CD4-positive, alpha-beta memory T cell (primary cell): ENCODE results near the gene USP6NL. TPM values are rescaled to one million over a fixed set of nuclear protein-coding genes. Genes with fewer than 3 reads are reported as not detected.
A peak's percentile ranks its signal among the peaks of the same experiment; 100 is the strongest.

Experiments used
- CTCF ChIA-PET: fragments of 350-600 bp; sonication (Branson Sonifier 250); formaldehyde crosslinking; loops from one replicate; lab custom pipeline; 2021; ENCODE audit warnings: inconsistent platforms; ENCODE audit not compliant: partially characterized antibody; lab: Charles Lee
- POLR2A ChIA-PET: fragments of 350-600 bp; sonication (Branson Sonifier 250); formaldehyde crosslinking; loops from one replicate; lab custom pipeline; 2021; ENCODE audit not compliant: partially characterized antibody; lab: Charles Lee
- DNase-seq, 5 donors: peaks; one replicate each; pipeline versions ENCODE4 v3.0.0 to v3.0.0-alpha.2; 2020 to 2022; ENCODE audit warnings: mixed read lengths in 1 of 5
- H3K27ac ChIP-seq: one replicate; pipeline ENCODE4 v1.7.0; 2013; ENCODE audit warnings: low read depth, low read length
- H3K27me3 ChIP-seq: 2 replicates; pipeline ENCODE4 v1.7.0; 2013; ENCODE audit warnings: mild to moderate bottlenecking, low read length, moderate library complexity; ENCODE audit not compliant: insufficient read depth
- H3K36me3 ChIP-seq: 2 replicates; pipeline ENCODE4 v1.7.0; 2013; ENCODE audit warnings: mild to moderate bottlenecking, low read length, moderate library complexity; ENCODE audit not compliant: insufficient read depth
- H3K4me1 ChIP-seq: 2 replicates; pipeline ENCODE4 v1.7.0; 2013; ENCODE audit warnings: mild to moderate bottlenecking, low read length, moderate library complexity; ENCODE audit not compliant: insufficient read depth
- H3K4me3 ChIP-seq, 2 donors: one replicate each; pipeline ENCODE4 v1.7.0; 2013; ENCODE audit warnings: low read length in 2 of 2, mild to moderate bottlenecking in 1 of 2
- H3K9me3 ChIP-seq, 2 donors: one replicate each; pipeline ENCODE4 v1.7.0; 2013; ENCODE audit warnings: low read length in 2 of 2, control low read depth in 1 of 2; ENCODE audit not compliant: control insufficient read depth in 1 of 2
- H3K27ac Mint-ChIP-seq, 7 donors: one replicate each; pipeline ENCODE4 v1.8.0; 2020 to 2021; ENCODE audit warnings: mixed read lengths in 7 of 7, mild to moderate bottlenecking in 6 of 7, inconsistent platforms in 3 of 7, moderate library complexity in 3 of 7
- H3K27me3 Mint-ChIP-seq, 2 donors: one replicate each; pipeline ENCODE4 v1.8.0; 2020 to 2021; ENCODE audit warnings: mixed read lengths in 2 of 2
- H3K36me3 Mint-ChIP-seq, 2 donors: one replicate each; pipeline ENCODE4 v1.8.0; 2020 to 2021; ENCODE audit warnings: mixed read lengths in 2 of 2, inconsistent platforms in 1 of 2, mild to moderate bottlenecking in 1 of 2
- H3K4me1 Mint-ChIP-seq, 4 donors: one replicate each; pipeline ENCODE4 v1.8.0; 2020 to 2021; ENCODE audit warnings: mixed read lengths in 4 of 4, mild to moderate bottlenecking in 1 of 4
- H3K4me3 Mint-ChIP-seq, 8 donors: one replicate each; pipeline ENCODE4 v1.8.0; 2020 to 2021; ENCODE audit warnings: mixed read lengths in 8 of 8, mild to moderate bottlenecking in 7 of 8, moderate library complexity in 6 of 8, inconsistent platforms in 3 of 8
- H3K9me3 Mint-ChIP-seq, 8 donors: one replicate each; pipeline ENCODE4 v1.8.0; 2020 to 2021; ENCODE audit warnings: mixed read lengths in 8 of 8, mild to moderate bottlenecking in 5 of 8, inconsistent platforms in 3 of 8, moderate library complexity in 1 of 8
- intact Hi-C: fragments of 100-400 bp; cut with micrococcal nuclease; formaldehyde crosslinking; loops from one replicate; pipeline ENCODE4 v1.15.1; 2023
- polyA plus RNA-seq, 2 donors: library from polyadenylated mRNA; unstranded; fragments of 300-500 nt; fragmentation: Illumina TruSeq; gene quantifications; one replicate each; pipeline ENCODE4 v1.2.3, GENCODE V29; 2021
- total RNA-seq, 2 experiments: library from RNA; stranded (reverse); gene quantifications; one replicate each; pipeline ENCODE4 v1.2.3, GENCODE V29; 2021

The USP6NL gene
- total and polyA plus RNA-seq, 4 experiments from 2014 or later = 2.2 to 4.8 (median 3.3) TPM

GRCh38 chr10:11469575-11470391, 141.7 kb downstream of the USP6NL start:
- no peaks in the 10 kb centered on the region for H3K9me3 Mint-ChIP-seq
- H3K27me3 Mint-ChIP-seq = no peaks in the 10 kb centered on the region
- intact Hi-C loops = loop anchor here (5.0 kb wide), 2 partner anchors 137 to 292 kb away; no protein-coding TSS in a partner anchor
- DNase-seq = no peak
- Histone ChIP-seq H3K9me3 (no peaks in the 10 kb centered on the region), H3K27me3 (no peaks in the 10 kb centered on the region), H3K27ac (no peak overlapping the region), H3K4me3 (no peak overlapping the region), H3K4me1 (no peaks in the 10 kb centered on the region), H3K36me3 (no peaks in the 10 kb centered on the region)
- CTCF ChIA-PET = no interaction called here
- no peaks in the 10 kb centered on the region for H3K36me3 Mint-ChIP-seq
- H3K4me1 Mint-ChIP-seq = peaks cover 0 to 2% (median 0%) of the 10 kb centered on the region in 4 donors
- H3K4me3 Mint-ChIP-seq = no peak overlapping the region
- H3K27ac Mint-ChIP-seq = no peak overlapping the region
- POLR2A ChIA-PET = no interaction called here

DNA sequence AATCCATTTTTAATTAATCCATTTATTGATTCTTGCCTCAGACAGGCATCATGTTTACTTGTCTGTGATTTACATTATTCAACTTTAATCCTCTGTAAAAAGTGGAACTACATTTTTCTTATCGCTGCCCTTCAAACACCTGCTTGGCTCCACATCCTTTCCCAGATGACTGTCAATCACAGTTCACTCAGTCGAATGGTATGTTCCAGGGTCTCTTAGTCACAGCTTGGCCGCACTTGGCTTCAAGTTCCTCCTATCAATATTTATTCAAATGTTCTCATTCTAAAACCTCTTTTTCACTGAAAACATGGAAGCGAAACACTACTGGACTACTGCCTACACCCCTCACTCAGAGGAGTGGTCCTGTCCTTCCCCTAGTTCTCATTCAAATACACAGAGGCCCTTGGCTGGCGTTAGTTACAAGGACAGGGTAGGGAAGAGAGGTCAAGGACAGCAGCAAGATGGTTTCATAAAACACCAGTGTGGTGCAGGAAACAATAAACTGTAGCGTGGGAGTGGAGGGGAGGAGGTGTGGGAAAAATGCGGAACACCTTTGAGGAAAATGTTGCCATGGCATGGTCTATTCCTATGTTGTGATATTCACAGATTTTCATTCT, 143.2 kb downstream of the USP6NL start:
- ChIA-PET CTCF (no interaction called here), POLR2A (no interaction called here)
- no peak overlapping the region for H3K27ac ChIP-seq
- H3K36me3 ChIP-seq = no peaks in the 10 kb centered on the region
- H3K4me1 ChIP-seq = no peaks in the 10 kb centered on the region
- H3K4me3 ChIP-seq = no peak overlapping the region
- no peaks in the 10 kb centered on the region for H3K9me3 ChIP-seq
- no peaks in the 10 kb centered on the region for H3K9me3 Mint-ChIP-seq
- no peaks in the 10 kb centered on the region for H3K27me3 ChIP-seq
- no peaks in the 10 kb centered on the region for H3K27me3 Mint-ChIP-seq
- no peak overlapping the region for H3K4me3 Mint-ChIP-seq
- intact Hi-C loops = no loop called here
- DNase-seq = no peak
- peaks cover 0 to 2% (median 0%) of the 10 kb centered on the region in 4 donors for H3K4me1 Mint-ChIP-seq
- peaks cover 5 to 7% of the 10 kb centered on the region in 2 donors for H3K36me3 Mint-ChIP-seq
- no peak overlapping the region for H3K27ac Mint-ChIP-seq

- Histone ChIP-seq H3K4me1 (no peaks in the 10 kb centered on the region), H3K27ac (no peak overlapping the region), H3K27me3 (no peaks in the 10 kb centered on the region), H3K9me3 (no peaks in the 10 kb centered on the region), H3K36me3 (no peaks in the 10 kb centered on the region), H3K4me3 (no peak overlapping the region)
- DNase-seq = no peak
- Mint-ChIP-seq H3K9me3 (no peaks in the 10 kb centered on the region), H3K4me1 (no peaks in the 10 kb centered on the region), H3K27ac (no peak overlapping the region), H3K36me3 (peaks cover 5 to 16% of the 10 kb centered on the region in 2 donors), H3K27me3 (no peaks in the 10 kb centered on the region), H3K4me3 (no peak overlapping the region)
- ChIA-PET CTCF (no interaction called here), POLR2A (no interaction called here)
- intact Hi-C loops = no loop called here
Observed at GRCh38 chr10:11465406-11465805, 146.0 kb downstream of the USP6NL start.

DNA sequence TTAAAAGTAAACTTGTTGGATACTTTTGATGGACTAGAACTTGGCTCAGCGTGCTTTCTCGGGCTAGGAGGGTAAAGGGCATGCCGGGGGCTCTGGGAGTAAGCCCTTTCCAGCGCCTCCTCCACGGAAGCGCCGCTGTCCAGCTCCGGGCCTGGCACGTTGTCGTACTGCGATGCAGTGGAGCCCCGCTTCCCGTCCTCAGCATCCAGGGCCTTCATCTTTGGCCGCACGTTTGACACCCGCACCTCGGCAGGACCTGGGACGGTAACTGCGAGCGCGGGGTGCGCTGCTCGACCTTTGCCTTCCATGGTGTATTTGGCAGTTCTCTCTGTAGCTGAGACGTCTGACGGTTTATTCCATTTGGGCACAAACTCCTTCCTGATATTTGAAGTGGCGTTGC, 148.3 kb downstream of the USP6NL start:
- Histone ChIP-seq H3K4me1 (no peaks in the 10 kb centered on the region), H3K36me3 (no peaks in the 10 kb centered on the region), H3K9me3 (no peaks in the 10 kb centered on the region), H3K4me3 (no peak overlapping the region), H3K27me3 (no peaks in the 10 kb centered on the region), H3K27ac (no peak overlapping the region)
- Mint-ChIP-seq H3K27ac (no peak overlapping the region), H3K36me3 (peaks cover 5 to 16% of the 10 kb centered on the region in 2 donors), H3K9me3 (no peaks in the 10 kb centered on the region), H3K4me3 (no peak overlapping the region), H3K4me1 (no peaks in the 10 kb centered on the region), H3K27me3 (no peaks in the 10 kb centered on the region)
- CTCF ChIA-PET = no interaction called here
- POLR2A ChIA-PET = no interaction called here
- DNase-seq = no peak
- intact Hi-C loops = no loop called here

DNA sequence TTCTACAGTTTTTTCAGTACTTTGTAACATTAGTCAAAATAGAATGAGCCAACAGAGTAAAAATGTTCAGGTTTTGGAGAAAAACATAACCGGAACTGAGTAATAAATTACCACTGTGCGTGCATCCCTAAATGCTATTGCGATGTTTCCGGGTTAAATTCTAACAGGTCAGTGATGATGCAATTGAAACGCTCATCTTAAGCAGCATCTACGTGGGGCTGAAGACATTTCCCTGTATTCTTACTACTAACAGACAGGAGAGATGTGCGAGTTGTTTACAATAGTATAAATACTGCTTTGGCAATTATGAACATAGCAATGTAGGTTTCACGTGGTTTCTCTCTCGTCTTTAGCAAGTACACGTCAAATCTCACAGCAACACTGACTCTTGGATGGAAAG, 149.4 kb downstream of the USP6NL start:
- POLR2A ChIA-PET = no interaction called here
- intact Hi-C loops = no loop called here
- H3K4me3 Mint-ChIP-seq = no peak overlapping the region
- no peaks in the 10 kb centered on the region for H3K4me1 ChIP-seq
- no peak overlapping the region for H3K27ac ChIP-seq
- H3K27ac Mint-ChIP-seq = no peak overlapping the region
- H3K27me3 ChIP-seq = no peaks in the 10 kb centered on the region
- H3K36me3 ChIP-seq = no peaks in the 10 kb centered on the region
- H3K9me3 Mint-ChIP-seq = no peaks in the 10 kb centered on the region
- CTCF ChIA-PET = no interaction called here
- H3K36me3 Mint-ChIP-seq = peaks cover 5 to 16% of the 10 kb centered on the region in 2 donors
- H3K4me3 ChIP-seq = no peak overlapping the region
- H3K27me3 Mint-ChIP-seq = no peaks in the 10 kb centered on the region
- no peaks in the 10 kb centered on the region for H3K9me3 ChIP-seq
- no peak for DNase-seq
- H3K4me1 Mint-ChIP-seq = no peaks in the 10 kb centered on the region

- no peaks in the 10 kb centered on the region for H3K9me3 Mint-ChIP-seq
- Histone ChIP-seq H3K27me3 (no peaks in the 10 kb centered on the region), H3K4me3 (no peak overlapping the region), H3K4me1 (no peaks in the 10 kb centered on the region), H3K36me3 (no peaks in the 10 kb centered on the region), H3K9me3 (no peaks in the 10 kb centered on the region), H3K27ac (no peak overlapping the region)
- no peaks in the 10 kb centered on the region for H3K27me3 Mint-ChIP-seq
- DNase-seq = no peak
- H3K4me1 Mint-ChIP-seq = peaks cover 0 to 3% (median 0%) of the 10 kb centered on the region in 4 donors
- POLR2A ChIA-PET = no interaction called here
- intact Hi-C loops = no loop called here
- peak overlapping the region in 1 of 7 donors; percentile 4 for H3K27ac Mint-ChIP-seq
- CTCF ChIA-PET = no interaction called here
- H3K36me3 Mint-ChIP-seq = peaks cover 0 to 3% of the 10 kb centered on the region in 2 donors
- no peak overlapping the region for H3K4me3 Mint-ChIP-seq
Observed at GRCh38 chr10:11457336-11457735, 154.1 kb downstream of the USP6NL start.

GRCh38 chr10:11454958-11455566, 156.4 kb downstream of the USP6NL start:
- Mint-ChIP-seq H3K9me3 (no peaks in the 10 kb centered on the region), H3K36me3 (no peaks in the 10 kb centered on the region), H3K4me3 (no peak overlapping the region), H3K4me1 (peaks cover 0 to 3% (median 0%) of the 10 kb centered on the region in 4 donors), H3K27me3 (no peaks in the 10 kb centered on the region), H3K27ac (no peak overlapping the region)
- Histone ChIP-seq H3K36me3 (no peaks in the 10 kb centered on the region), H3K4me1 (no peaks in the 10 kb centered on the region), H3K27ac (no peak overlapping the region), H3K27me3 (no peaks in the 10 kb centered on the region), H3K9me3 (no peaks in the 10 kb centered on the region), H3K4me3 (no peak overlapping the region)
- ChIA-PET CTCF (no interaction called here), POLR2A (no interaction called here)
- intact Hi-C loops = no loop called here
- no peak for DNase-seq
